Activated T-helper 1 cell treated with anti-CD3 and anti-CD28 coated beads, Interleukin-2, amount 50 U/mL, for 16 hours (primary cell): ENCODE results near the gene C1orf105.

Experiments used
- DNase-seq, 2 donors: peaks; one replicate each; pipeline ENCODE4 v3.0.0-alpha.2; 2020; ENCODE audit warnings: low read depth in 1 of 2, low spot score in 1 of 2

Gene C1orf105

GRCh38 chr1:172456344-172456769, 35.9 kb downstream of the C1orf105 start:
- DNase-seq, result no peak

- DNase-seq, result no peak
Observed at GRCh38 chr1:172457479-172458130, 37.1 kb downstream of the C1orf105 start.

- no peak for DNase-seq
Observed at GRCh38 chr1:172460177-172460576, 39.7 kb downstream of the C1orf105 start.

- no peak for DNase-seq
Observed at GRCh38 chr1:172460887-172461315, 40.4 kb downstream of the C1orf105 start.

- no peak for DNase-seq
Observed at GRCh38 chr1:172465617-172466016, 45.1 kb downstream of the C1orf105 start.

- no peak for DNase-seq
Observed at GRCh38 chr1:172466795-172467407, 46.4 kb downstream of the C1orf105 start.

- no peak for DNase-seq
Observed at GRCh38 chr1:172467446-172467845, 47.0 kb downstream of the C1orf105 start.

- no peak for DNase-seq
Observed at GRCh38 chr1:172468296-172468695, 47.8 kb downstream of the C1orf105 start.

- DNase-seq, result no peak
Observed at GRCh38 chr1:172469717-172470116, 49.2 kb downstream of the C1orf105 start.

- no peak for DNase-seq
Observed at GRCh38 chr1:172470149-172470548, 49.7 kb downstream of the C1orf105 start.

- DNase-seq, result no peak
Observed at GRCh38 chr1:172471666-172472065, 51.2 kb downstream of the C1orf105 start.

- no peak for DNase-seq
Observed at GRCh38 chr1:172472495-172472894, 52.0 kb downstream of the C1orf105 start.

- DNase-seq, result no peak
Observed at GRCh38 chr1:172473302-172473701, 52.8 kb downstream of the C1orf105 start.

GRCh38 chr1:172473842-172474241, 53.4 kb downstream of the C1orf105 start:
- DNase-seq, result no peak

- DNase-seq, result no peak
Observed at GRCh38 chr1:172476218-172476811, 55.8 kb downstream of the C1orf105 start.

GRCh38 chr1:172477216-172477615, 56.7 kb downstream of the C1orf105 start:
- no peak for DNase-seq

GRCh38 chr1:172477741-172478140, 57.3 kb downstream of the C1orf105 start:
- DNase-seq, result no peak

- DNase-seq, result no peak
Observed at GRCh38 chr1:172478485-172478884, 58.0 kb downstream of the C1orf105 start.

- DNase-seq, result no peak
Observed at GRCh38 chr1:172480431-172480830, 59.9 kb downstream of the C1orf105 start.

GRCh38 chr1:172482044-172482443, 61.6 kb downstream of the C1orf105 start:
- no peak for DNase-seq

GRCh38 chr1:172483448-172483847, 63.0 kb downstream of the C1orf105 start:
- DNase-seq, result no peak

- DNase-seq, result no peak
Observed at GRCh38 chr1:172484252-172484651, 63.8 kb downstream of the C1orf105 start.

GRCh38 chr1:172485626-172486025, 65.1 kb downstream of the C1orf105 start:
- no peak for DNase-seq
